GM10266 (cell line): ENCODE data around the gene TDP1.

ENCODE experiments used
- DNase-seq: peaks from one replicate; pipeline ENCODE4 v3.0.0; 2012; ENCODE audit errors: extremely low spot score
- TF ChIP-seq, protein P1 (sequence below): IDR thresholded peaks from 2 replicates; pipeline ENCODE4 v1.5.1; 2012; ENCODE audit warnings: mild to moderate bottlenecking, low read depth; ENCODE audit not compliant: control insufficient read depth, insufficient read depth; ENCODE audit errors: missing control alignments

Gene TDP1

GRCh38 chr14:90049390-90049789 lies 93.7 kb downstream of the TDP1 start:
- DNase-seq = no peak
- TF ChIP-seq, protein P1, sequence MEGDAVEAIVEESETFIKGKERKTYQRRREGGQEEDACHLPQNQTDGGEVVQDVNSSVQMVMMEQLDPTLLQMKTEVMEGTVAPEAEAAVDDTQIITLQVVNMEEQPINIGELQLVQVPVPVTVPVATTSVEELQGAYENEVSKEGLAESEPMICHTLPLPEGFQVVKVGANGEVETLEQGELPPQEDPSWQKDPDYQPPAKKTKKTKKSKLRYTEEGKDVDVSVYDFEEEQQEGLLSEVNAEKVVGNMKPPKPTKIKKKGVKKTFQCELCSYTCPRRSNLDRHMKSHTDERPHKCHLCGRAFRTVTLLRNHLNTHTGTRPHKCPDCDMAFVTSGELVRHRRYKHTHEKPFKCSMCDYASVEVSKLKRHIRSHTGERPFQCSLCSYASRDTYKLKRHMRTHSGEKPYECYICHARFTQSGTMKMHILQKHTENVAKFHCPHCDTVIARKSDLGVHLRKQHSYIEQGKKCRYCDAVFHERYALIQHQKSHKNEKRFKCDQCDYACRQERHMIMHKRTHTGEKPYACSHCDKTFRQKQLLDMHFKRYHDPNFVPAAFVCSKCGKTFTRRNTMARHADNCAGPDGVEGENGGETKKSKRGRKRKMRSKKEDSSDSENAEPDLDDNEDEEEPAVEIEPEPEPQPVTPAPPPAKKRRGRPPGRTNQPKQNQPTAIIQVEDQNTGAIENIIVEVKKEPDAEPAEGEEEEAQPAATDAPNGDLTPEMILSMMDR = no peak

DNA sequence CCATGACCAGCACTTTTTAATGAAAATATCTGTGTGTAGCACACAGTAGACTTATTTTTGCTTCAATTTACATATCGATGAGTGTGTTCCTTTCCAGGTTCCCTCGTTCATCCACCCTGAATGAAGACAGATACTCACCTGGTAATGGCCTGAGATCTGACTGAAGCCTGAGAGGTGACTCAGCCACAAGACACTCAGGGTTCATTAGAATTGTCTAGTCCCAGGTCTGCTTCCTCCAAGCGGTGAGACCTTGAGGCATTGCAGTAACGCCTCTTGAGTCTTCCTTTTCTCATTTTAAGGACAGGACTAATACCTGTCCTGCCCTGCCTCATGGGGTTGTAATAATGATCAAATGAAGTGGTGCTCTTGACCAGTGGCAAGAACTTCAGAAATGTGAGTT lies 94.5 kb downstream of the TDP1 start:
- no peak for DNase-seq
- TF ChIP-seq, protein P1 = no peak

- DNase-seq = no peak
- TF ChIP-seq, protein P1 = no peak
Observed at GRCh38 chr14:90053044-90053443, 97.3 kb downstream of the TDP1 start.

DNA sequence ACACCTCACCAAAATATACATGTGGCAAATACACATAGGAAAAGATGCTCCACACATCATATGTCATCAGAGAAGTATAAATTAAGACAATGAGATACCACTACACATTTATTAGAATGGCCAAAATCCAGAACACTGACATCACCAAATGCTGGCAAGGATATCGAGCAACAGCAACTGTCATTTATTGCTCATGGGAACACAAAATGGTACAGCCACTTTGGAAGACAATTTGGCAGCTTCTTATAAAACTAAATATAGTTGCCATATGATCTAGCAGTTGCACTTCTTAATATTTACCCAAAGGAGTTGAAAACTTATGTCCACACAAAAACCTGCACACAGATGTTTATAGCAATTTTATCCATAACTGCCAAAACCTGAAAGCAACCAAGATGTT lies 99.1 kb downstream of the TDP1 start:
- DNase-seq = no peak
- TF ChIP-seq, protein P1 = no peak

- no peak for DNase-seq
- TF ChIP-seq, protein P1 = no peak
Observed at GRCh38 chr14:90056826-90057225, 101.1 kb downstream of the TDP1 start.

- no peak for DNase-seq
- TF ChIP-seq, protein P1 = no peak
Observed at GRCh38 chr14:90058876-90059458, 103.2 kb downstream of the TDP1 start.

- TF ChIP-seq, protein P1 = peak; percentile 68
- peak; percentile 87 for DNase-seq
Observed at GRCh38 chr14:90060312-90060964, 104.7 kb downstream of the TDP1 start.
